H1 (cell line): Measurements from ENCODE around the gene ANXA2. TPM values are rescaled to one million over a fixed set of nuclear protein-coding genes. Genes with fewer than 3 reads are reported as not detected.

Experiments used
- ASH2L ChIP-seq: fragments of 200-600, 300-600 bp; sonication (generic); IDR thresholded peaks from one replicate; pipeline ENCODE4 v1.7.1; 2017; ENCODE audit warnings: low read length
- CTBP2 ChIP-seq: IDR thresholded peaks from 2 replicates; pipeline ENCODE4 v1.7.0; 2011; ENCODE audit warnings: borderline replicate concordance, mild to moderate bottlenecking, moderate library complexity, mixed read lengths, low read length; ENCODE audit not compliant: insufficient read depth, insufficient read length
- RXRA ChIP-seq: IDR thresholded peaks from 2 replicates; pipeline ENCODE4 v1.6.1; 2011; ENCODE audit warnings: low read depth, mild to moderate bottlenecking, low read length, moderate library complexity; ENCODE audit not compliant: insufficient read depth
- SRF ChIP-seq: IDR thresholded peaks from 2 replicates; pipeline ENCODE4 v1.6.1; 2011; ENCODE audit warnings: mild to moderate bottlenecking, low read depth, low read length, moderate library complexity
- TBP ChIP-seq: IDR thresholded peaks from 2 replicates; pipeline ENCODE4 v1.6.1; 2011; ENCODE audit warnings: low read depth, low read length, improper control_type of control experiment
- polyA plus RNA-seq, 7 experiments: library from polyadenylated mRNA; depleted of rRNA in 3 of 7; stranded (reverse) in 5 of 7; unstranded in 2 of 7; fragments of >200 nt in 5 of 7; fragments of 200-250 nt in 2 of 7; gene quantifications; 1 replicate in 5 of 7; 2 replicates in 1 of 7; 4 replicates in 1 of 7; pipeline versions ENCODE4 v1.2.1 to v1.2.3, GENCODE V29; 2011 to 2013; ENCODE audit warnings: missing spikeins in 2 of 7, mixed read lengths in 2 of 7
- total RNA-seq: library from RNA; stranded (reverse); fragmentation: NEBNext Ultra II Directional; extraction: Animal tissue kit (Norgen Biotek cat#: 25700); gene quantifications from 2 replicates; pipeline ENCODE4 v1.2.1, GENCODE V29; 2021
- TF ChIP-seq, protein P1 (sequence below): IDR thresholded peaks from 2 replicates; pipeline ENCODE4 v1.6.1; 2012; ENCODE audit warnings: inconsistent platforms

Gene ANXA2
- total and polyA plus RNA-seq, 2 of the 8 experiments (the other 6 are each of a cell fraction or from before 2014, with no cell fraction given): 178 to 217 TPM

DNA sequence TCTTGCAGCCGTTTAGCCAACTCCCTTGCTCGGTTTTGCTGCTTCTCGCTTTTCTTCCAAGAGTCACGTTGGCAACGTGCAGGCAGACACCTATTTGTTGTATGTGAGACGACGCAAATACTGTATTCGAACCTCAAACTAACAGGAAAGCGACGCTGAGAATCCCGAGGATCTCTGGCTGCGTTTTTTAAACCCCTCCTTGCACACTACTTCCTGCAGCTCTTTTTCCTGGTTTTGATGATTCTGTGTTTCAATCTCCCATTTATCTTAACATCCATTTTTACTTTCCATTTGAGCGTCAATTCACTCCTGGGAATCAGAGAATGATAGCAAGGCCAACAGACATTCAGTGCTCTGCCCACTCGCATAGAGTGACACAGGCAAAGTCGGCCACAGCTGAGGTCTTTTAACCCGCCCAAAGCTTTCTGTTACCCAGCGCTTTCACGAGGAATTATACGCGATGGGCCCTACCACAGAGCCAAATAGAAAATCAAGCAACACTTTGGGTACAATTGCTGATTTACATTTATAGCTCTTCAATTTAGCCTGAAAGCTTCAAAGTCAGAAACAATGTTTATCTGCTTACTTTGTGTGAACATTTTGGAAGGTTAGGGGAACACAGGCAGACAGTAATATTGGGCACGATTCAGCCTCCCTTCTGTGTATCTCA is 1.6 kb upstream of the ANXA2 start (continued):
- TF ChIP-seq RXRA (no peak), ASH2L (peak; percentile 49), TBP (no peak), SRF (no peak), CTBP2 (no peak)
- TF ChIP-seq, protein P1, sequence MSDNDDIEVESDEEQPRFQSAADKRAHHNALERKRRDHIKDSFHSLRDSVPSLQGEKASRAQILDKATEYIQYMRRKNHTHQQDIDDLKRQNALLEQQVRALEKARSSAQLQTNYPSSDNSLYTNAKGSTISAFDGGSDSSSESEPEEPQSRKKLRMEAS: peak; percentile 25; the same call in 1 of the 2 replicates
